K562 (cell line): ENCODE data around the gene SFN. TPM values are rescaled to one million over a fixed set of nuclear protein-coding genes. Genes with fewer than 3 reads are reported as not detected.

Experiments used
- ARNT ChIP-seq, 2 experiments: fragments of 450-650 bp; IDR thresholded peaks; 2 replicates each; pipeline ENCODE4 v1.6.1; 2016; ENCODE audit warnings: mild to moderate bottlenecking in 1 of 2
- BRD9 ChIP-seq: fragments of 450-650 bp; IDR thresholded peaks from 2 replicates; pipeline ENCODE4 v1.6.1; 2018; ENCODE audit warnings: low read depth; ENCODE audit not compliant: partially characterized antibody
- DACH1 ChIP-seq: fragments of 450-650 bp; IDR thresholded peaks from 2 replicates; pipeline ENCODE4 v1.6.1; 2018; ENCODE audit not compliant: partially characterized antibody
- DDX20 ChIP-seq: fragments of 450-650 bp; IDR thresholded peaks from 2 replicates; pipeline ENCODE4 v1.6.1; 2016; ENCODE audit warnings: missing genetic modification characterization, low read depth, mild to moderate bottlenecking, missing compliant biosample characterization, moderate library complexity
- E2F1 ChIP-seq: sonication (generic); formaldehyde crosslinking; IDR thresholded peaks from 2 replicates; pipeline ENCODE4 v1.8.1; 2023; ENCODE audit warnings: mild to moderate bottlenecking, missing genetic modification reagents, moderate library complexity
- ETS2 ChIP-seq: IDR thresholded peaks from 2 replicates; pipeline ENCODE4 v1.6.1; 2016; ENCODE audit warnings: borderline replicate concordance, missing genetic modification characterization, mild to moderate bottlenecking, moderate library complexity, missing compliant biosample characterization; ENCODE audit not compliant: poor library complexity, severe bottlenecking
- FOXK1 ChIP-seq: sonication (generic); formaldehyde crosslinking; IDR thresholded peaks from 2 replicates; pipeline ENCODE4 v1.8.0; 2022; ENCODE audit warnings: missing genetic modification reagents, mild to moderate bottlenecking, borderline replicate concordance
- FOXP1 ChIP-seq: sonication (generic); formaldehyde crosslinking; IDR thresholded peaks from 2 replicates; pipeline ENCODE4 v1.8.0; 2022; ENCODE audit warnings: mild to moderate bottlenecking, missing genetic modification reagents
- GABPB2 ChIP-seq: fragments of 250-450 bp; sonication (Bioruptor Pico); conservative IDR thresholded peaks from 2 replicates; pipeline ENCODE4 v1.5.1; 2021; ENCODE audit warnings: mild to moderate bottlenecking
- IRF2 ChIP-seq: sonication (generic); formaldehyde crosslinking; IDR thresholded peaks from 2 replicates; pipeline ENCODE4 v1.8.1; 2022; ENCODE audit warnings: mild to moderate bottlenecking, missing genetic modification reagents
- MAFG ChIP-seq: fragments of 450-650 bp; conservative IDR thresholded peaks from 2 replicates; pipeline ENCODE4 v1.6.1; 2016; ENCODE audit warnings: missing genetic modification characterization, missing compliant biosample characterization
- MEF2A ChIP-seq: IDR thresholded peaks from 2 replicates; pipeline ENCODE4 v1.6.1; 2011; ENCODE audit warnings: low read depth, mild to moderate bottlenecking, low read length, moderate library complexity; ENCODE audit not compliant: control insufficient read depth
- NR0B1 ChIP-seq: fragments of 450-650 bp; IDR thresholded peaks from one replicate; pipeline ENCODE4 v1.6.1; 2018; ENCODE audit warnings: mild to moderate bottlenecking, moderate library complexity; ENCODE audit not compliant: partially characterized antibody
- NR2F6 ChIP-seq: fragments of 450-650 bp; formaldehyde crosslinking; IDR thresholded peaks from 2 replicates; pipeline ENCODE4 v1.4.0; 2020; ENCODE audit warnings: mild to moderate bottlenecking
- PCBP1 ChIP-seq: fragments of 200-400 bp; formaldehyde crosslinking; IDR thresholded peaks from 2 replicates; pipeline ENCODE4 v1.6.1; 2018; ENCODE audit warnings: mild to moderate bottlenecking, low read depth, low read length; ENCODE audit not compliant: poor library complexity, severe bottlenecking
- POLR2AphosphoS2 ChIP-seq: IDR thresholded peaks from 2 replicates; pipeline ENCODE4 v1.6.1; 2012; ENCODE audit warnings: low read length, improper control_type of control experiment
- RHOXF2B ChIP-seq: fragments of 250-450 bp; sonication (Bioruptor Pico); conservative IDR thresholded peaks from 2 replicates; pipeline ENCODE4 v1.5.1; 2021
- ZFP1 ChIP-seq: fragments of 450-650 bp; formaldehyde crosslinking; IDR thresholded peaks from 2 replicates; pipeline ENCODE4 v1.4.0; 2020; ENCODE audit warnings: mild to moderate bottlenecking, mixed read lengths
- ZNF408 ChIP-seq: fragments of 250-450 bp; sonication (Bioruptor Pico); IDR thresholded peaks from 2 replicates; pipeline ENCODE4 v1.4.0; 2020; ENCODE audit warnings: low read depth, mild to moderate bottlenecking, moderate library complexity
- ZNF444 ChIP-seq: fragments of 250-450 bp; sonication (Bioruptor Pico); IDR thresholded peaks from 2 replicates; pipeline ENCODE4 v1.4.0; 2020; ENCODE audit warnings: mild to moderate bottlenecking, moderate library complexity
- ZNF77 ChIP-seq: fragments of 250-450 bp; sonication (Bioruptor Pico); IDR thresholded peaks from 2 replicates; pipeline ENCODE4 v1.5.0; 2020
- polyA plus RNA-seq, 8 experiments: library from polyadenylated mRNA; depleted of rRNA in 4 of 8; stranded (reverse) in 5 of 8; unstranded in 3 of 8; fragments of >200 nt; fragmentation: Nextera tagmentation in 2 of 8; fragmentation: Illumina TruSeq in 1 of 8; extraction: Ambion mirVana in 2 of 8; extraction: Trizol in 1 of 8; gene quantifications; 2 replicates each; pipeline versions ENCODE4 v1.2.1 to v1.2.3, GENCODE V29; 2011 to 2014; ENCODE audit warnings: inconsistent platforms in 1 of 8, missing spikeins in 1 of 8
- total RNA-seq, 7 experiments: library from RNA; depleted of rRNA in 6 of 7; stranded (reverse); fragments of >200 nt in 6 of 7; fragmentation: Illumina TruSeq in 2 of 7; extraction: Trizol in 2 of 7; gene quantifications; 2 replicates each; pipeline versions ENCODE4 v1.2.1 to v1.2.3, GENCODE V29; 2011 to 2021; ENCODE audit warnings: low replicate concordance in 1 of 7
- TF ChIP-seq, protein P1 (sequence below): fragments of 450-650 bp; IDR thresholded peaks from 2 replicates; pipeline ENCODE4 v1.7.0; 2016; ENCODE audit warnings: borderline replicate concordance

SFN gene
- total and polyA plus RNA-seq, 9 of the 15 experiments (the other 6 are each of a cell fraction or from before 2014, with no cell fraction given): 0.10 to 3.8 (median 2.0) TPM

- TF ChIP-seq MEF2A (no peak), E2F1 (no peak; the same call in 1 of the 2 replicates), ETS2 (tag) (no peak), ZFP1 (CRISPR knock-in tag) (no peak), DDX20 (tag) (no peak), ARNT (IDR thresholded peaks at IDR 0.05) (0 out of 4 replicates have a peak, but pooled peaks of 1 of the 2 experiments have one; percentile 33), DACH1 (no peak), BRD9 (no peak), NR2F6 (CRISPR knock-in tag) (no peak), PCBP1 (no peak), RHOXF2B (CRISPR knock-in tag) (no peak), IRF2 (CRISPR knock-in tag) (no peak), MAFG (tag) (no peak), ZNF77 (CRISPR knock-in tag) (no peak), NR0B1 (no peak), ZNF444 (no peak), GABPB2 (CRISPR knock-in tag) (no peak), FOXK1 (0 out of 2 replicates have a peak, but pooled peaks have one; percentile 78), FOXP1 (CRISPR knock-in tag) (no peak), ZNF408 (no peak), POLR2AphosphoS2 (peak; percentile 83; the same call in 1 of the 2 replicates)
- TF ChIP-seq, protein P1, sequence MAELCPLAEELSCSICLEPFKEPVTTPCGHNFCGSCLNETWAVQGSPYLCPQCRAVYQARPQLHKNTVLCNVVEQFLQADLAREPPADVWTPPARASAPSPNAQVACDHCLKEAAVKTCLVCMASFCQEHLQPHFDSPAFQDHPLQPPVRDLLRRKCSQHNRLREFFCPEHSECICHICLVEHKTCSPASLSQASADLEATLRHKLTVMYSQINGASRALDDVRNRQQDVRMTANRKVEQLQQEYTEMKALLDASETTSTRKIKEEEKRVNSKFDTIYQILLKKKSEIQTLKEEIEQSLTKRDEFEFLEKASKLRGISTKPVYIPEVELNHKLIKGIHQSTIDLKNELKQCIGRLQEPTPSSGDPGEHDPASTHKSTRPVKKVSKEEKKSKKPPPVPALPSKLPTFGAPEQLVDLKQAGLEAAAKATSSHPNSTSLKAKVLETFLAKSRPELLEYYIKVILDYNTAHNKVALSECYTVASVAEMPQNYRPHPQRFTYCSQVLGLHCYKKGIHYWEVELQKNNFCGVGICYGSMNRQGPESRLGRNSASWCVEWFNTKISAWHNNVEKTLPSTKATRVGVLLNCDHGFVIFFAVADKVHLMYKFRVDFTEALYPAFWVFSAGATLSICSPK: no peak
Measured at GRCh38 chr1:26900001-26900814, 37.3 kb downstream of the SFN start, which contains the start of gene GPATCH3 (continued).
